Measurements from ENCODE around the gene OSGIN1. TPM values are rescaled to one million over a fixed set of nuclear protein-coding genes. Genes with fewer than 3 reads are reported as not detected.
"Not testable (repeated sequence)": the region's sequence is repeated elsewhere in the genome, so short reads cannot be mapped to it uniquely, and the experiment has no call there.

OSGIN1 gene
- total and polyA plus RNA-seq, 2 donors (not counting 1 experiment from before 2014, with no cell fraction given) = 0.85 to 1.8 TPM

- TF ChIP-seq CTCF (IDR thresholded peaks at IDR 0.05) (no peak), EZH2 (IDR thresholded peaks at IDR 0.05; ENCODE audit: borderline replicate concordance, insufficient read depth, low read depth, low read length, poor library complexity, severe bottlenecking) (no peak)
- H4K20me1 ChIP-seq (ENCODE audit: control insufficient read depth, insufficient read depth, low read length, poor library complexity, severe bottlenecking) = no peaks in the 10 kb centered on the region
- ChIA-PET POLR2A (no interaction called here), CTCF (interaction anchor here (0.9 kb wide), 1 partner anchor 17 kb away, joined by 3 read pairs; no protein-coding TSS in a partner anchor)
- no peaks in the 10 kb centered on the region for H3K79me2 ChIP-seq (ENCODE audit: control insufficient read depth, insufficient read depth, low read length)
- ATAC-seq (ENCODE audit: low read depth) (no peak), DNase-seq (no peak)
- Mint-ChIP-seq H3K27me3 (peaks cover 7% of the 10 kb centered on the region), H3K4me3 (no peak overlapping the region), H3K27ac (no peak overlapping the region), H3K4me1 (peaks cover 4% of the 10 kb centered on the region), H3K9me3 (ENCODE audit: insufficient read depth) (no peaks in the 10 kb centered on the region)
- H2AFZ ChIP-seq (ENCODE audit: insufficient read depth, low read depth, low read length, poor library complexity, severe bottlenecking) = no peak overlapping the region
- no peak overlapping the region for H3K9ac ChIP-seq (ENCODE audit: low read length)
- no peak overlapping the region for H3K27ac ChIP-seq (ENCODE audit: low read length in 2 of 2)
- H3K36me3 ChIP-seq (replicated peaks in 1 of 2; ENCODE audit: control extremely low read depth in 1 of 2, control insufficient read depth in 1 of 2, extremely low read depth in 1 of 2, insufficient read depth in 2 of 2, low read length in 1 of 2) = no peaks in the 10 kb centered on the region
- H3K27me3 ChIP-seq (replicated peaks in 1 of 4; ENCODE audit: control extremely low read depth in 1 of 4, control insufficient read depth in 3 of 4, insufficient read depth in 4 of 4, low read length in 3 of 4) = no peaks in the 10 kb centered on the region
- intact Hi-C loops (cut with micrococcal nuclease) = no loop called here
- no peak overlapping the region for H3K4me2 ChIP-seq (replicated peaks; ENCODE audit: low read depth, low read length, poor library complexity, severe bottlenecking)
- H3K9me3 ChIP-seq (ENCODE audit: control extremely low read depth in 1 of 3, control insufficient read depth in 2 of 3, insufficient read depth in 1 of 3, low read length in 2 of 3) = no peaks in the 10 kb centered on the region
- H3K4me1 ChIP-seq (ENCODE audit: control insufficient read depth in 2 of 2, insufficient read depth in 2 of 2, low read length in 2 of 2) = no peaks in the 10 kb centered on the region
- 85% methylated on average over 9 of the region's 12 CpGs for WGBS (ENCODE audit: insufficient coverage)
- H3K4me3 ChIP-seq (ENCODE audit: control extremely low read depth in 1 of 5, extremely low read depth in 1 of 5, insufficient read depth in 1 of 5, low read depth in 2 of 5, low read length in 4 of 5) = no peak overlapping the region
These were observed 12.9 kb upstream of the OSGIN1 start for GRCh38 chr16:83940119-83940518.

GRCh38 chr16:83940630-83941378 is 12.2 kb upstream of the OSGIN1 start:
- H3K27ac Mint-ChIP-seq = no peak overlapping the region
- H2AFZ ChIP-seq (ENCODE audit: insufficient read depth, low read depth, low read length, poor library complexity, severe bottlenecking) = no peak overlapping the region
- intact Hi-C loops (cut with micrococcal nuclease) = no loop called here
- no peak overlapping the region for H3K4me3 ChIP-seq (ENCODE audit: control extremely low read depth in 1 of 5, extremely low read depth in 1 of 5, insufficient read depth in 1 of 5, low read depth in 2 of 5, low read length in 4 of 5)
- 73% methylated on average over 26 of the region's 28 CpGs for WGBS (ENCODE audit: insufficient coverage)
- no peaks in the 10 kb centered on the region for H3K79me2 ChIP-seq (ENCODE audit: control insufficient read depth, insufficient read depth, low read length)
- CTCF ChIA-PET = interaction anchor here (0.9 kb wide), 1 partner anchor 16 kb away, joined by 3 read pairs; no protein-coding TSS in a partner anchor
- no peak overlapping the region for H3K4me3 Mint-ChIP-seq
- peaks cover 4% of the 10 kb centered on the region for H3K4me1 Mint-ChIP-seq
- H3K27me3 ChIP-seq (replicated peaks in 1 of 4; ENCODE audit: control extremely low read depth in 1 of 4, control insufficient read depth in 3 of 4, insufficient read depth in 4 of 4, low read length in 3 of 4) = no peaks in the 10 kb centered on the region
- H3K4me1 ChIP-seq (ENCODE audit: control insufficient read depth in 2 of 2, insufficient read depth in 2 of 2, low read length in 2 of 2) = no peaks in the 10 kb centered on the region
- TF ChIP-seq EZH2 (IDR thresholded peaks at IDR 0.05; ENCODE audit: borderline replicate concordance, insufficient read depth, low read depth, low read length, poor library complexity, severe bottlenecking) (no peak), CTCF (IDR thresholded peaks at IDR 0.05) (no peak)
- no peaks in the 10 kb centered on the region for H3K36me3 ChIP-seq (replicated peaks in 1 of 2; ENCODE audit: control extremely low read depth in 1 of 2, control insufficient read depth in 1 of 2, extremely low read depth in 1 of 2, insufficient read depth in 2 of 2, low read length in 1 of 2)
- H3K27ac ChIP-seq (ENCODE audit: low read length in 2 of 2) = no peak overlapping the region
- H3K9me3 Mint-ChIP-seq (ENCODE audit: insufficient read depth) = no peaks in the 10 kb centered on the region
- no peak for ATAC-seq (ENCODE audit: low read depth)
- POLR2A ChIA-PET = no interaction called here
- no peaks in the 10 kb centered on the region for H4K20me1 ChIP-seq (ENCODE audit: control insufficient read depth, insufficient read depth, low read length, poor library complexity, severe bottlenecking)
- no peak for DNase-seq
- H3K9me3 ChIP-seq (ENCODE audit: control extremely low read depth in 1 of 3, control insufficient read depth in 2 of 3, insufficient read depth in 1 of 3, low read length in 2 of 3) = no peaks in the 10 kb centered on the region
- no peak overlapping the region for H3K9ac ChIP-seq (ENCODE audit: low read length)
- H3K27me3 Mint-ChIP-seq = peaks cover 7% of the 10 kb centered on the region
- H3K4me2 ChIP-seq (replicated peaks; ENCODE audit: low read depth, low read length, poor library complexity, severe bottlenecking) = no peak overlapping the region

GRCh38 chr16:83941546-83941945 is 11.5 kb upstream of the OSGIN1 start:
- H3K27me3 Mint-ChIP-seq; ATAC-seq (ENCODE audit: low read depth); H3K79me2 ChIP-seq (ENCODE audit: control insufficient read depth, insufficient read depth, low read length); POLR2A ChIA-PET; H3K9me3 Mint-ChIP-seq (ENCODE audit: insufficient read depth); H2AFZ ChIP-seq (ENCODE audit: insufficient read depth, low read depth, low read length, poor library complexity, severe bottlenecking); H3K27ac Mint-ChIP-seq; H3K4me3 ChIP-seq (ENCODE audit: control extremely low read depth in 1 of 5, extremely low read depth in 1 of 5, insufficient read depth in 1 of 5, low read depth in 2 of 5, low read length in 4 of 5); H3K4me3 Mint-ChIP-seq; H4K20me1 ChIP-seq (ENCODE audit: control insufficient read depth, insufficient read depth, low read length, poor library complexity, severe bottlenecking); H3K27me3 ChIP-seq (replicated peaks in 1 of 4; ENCODE audit: control extremely low read depth in 1 of 4, control insufficient read depth in 3 of 4, insufficient read depth in 4 of 4, low read length in 3 of 4); H3K9me3 ChIP-seq (ENCODE audit: control extremely low read depth in 1 of 3, control insufficient read depth in 2 of 3, insufficient read depth in 1 of 3, low read length in 2 of 3); H3K4me1 Mint-ChIP-seq; H3K9ac ChIP-seq (ENCODE audit: low read length); H3K4me2 ChIP-seq (replicated peaks; ENCODE audit: low read depth, low read length, poor library complexity, severe bottlenecking); H3K4me1 ChIP-seq (ENCODE audit: control insufficient read depth in 2 of 2, insufficient read depth in 2 of 2, low read length in 2 of 2); CTCF ChIA-PET; intact Hi-C loops (cut with micrococcal nuclease); DNase-seq; H3K27ac ChIP-seq (ENCODE audit: low read length in 2 of 2); H3K36me3 ChIP-seq (replicated peaks in 1 of 2; ENCODE audit: control extremely low read depth in 1 of 2, control insufficient read depth in 1 of 2, extremely low read depth in 1 of 2, insufficient read depth in 2 of 2, low read length in 1 of 2): not testable (repeated sequence)
- 92% methylated on average over 5 of the region's 9 CpGs for WGBS (ENCODE audit: insufficient coverage)

All from B cell (primary cell).